HG03060 (cell line): ENCODE results near the gene COMTD1.
"Not testable (repeated sequence)": the region's sequence is repeated elsewhere in the genome, so short reads cannot be mapped to it uniquely, and the experiment has no call there.

ENCODE experiments used
- ATAC-seq: cut with Tn5 transposase; IDR thresholded peaks from one replicate; pipeline ENCODE4 v1.9.1; 2021; ENCODE audit warnings: low read depth, moderate number of reproducible peaks; ENCODE audit not compliant: unreplicated experiment

The COMTD1 gene

GRCh38 chr10:75226656-75227055, 9.1 kb downstream of the COMTD1 start:
- ATAC-seq: no peak

- no peak for ATAC-seq
Measured at GRCh38 chr10:75226095-75226494, 9.7 kb downstream of the COMTD1 start.

- ATAC-seq: no peak
Measured at GRCh38 chr10:75223507-75223906, 12.2 kb downstream of the COMTD1 start.

- ATAC-seq: not testable (repeated sequence)
Measured at GRCh38 chr10:75221492-75221891, 14.3 kb downstream of the COMTD1 start.

GRCh38 chr10:75220274-75220673, 15.5 kb downstream of the COMTD1 start:
- no peak for ATAC-seq

GRCh38 chr10:75212343-75212742, 23.4 kb downstream of the COMTD1 start:
- no peak for ATAC-seq

- no peak for ATAC-seq
Measured at GRCh38 chr10:75211007-75211691, 24.6 kb downstream of the COMTD1 start.

GRCh38 chr10:75210282-75211006, 25.3 kb downstream of the COMTD1 start, which contains the start of gene VDAC2:
VDAC2 (plus strand) TSS chr10:75210796; CDS start chr10:75211159, 363 bp downstream.
- ATAC-seq: peak; percentile 78

- ATAC-seq: peak; percentile 30
Measured at GRCh38 chr10:75209921-75210281, 25.9 kb downstream of the COMTD1 start.

GRCh38 chr10:75209086-75209920, 26.5 kb downstream of the COMTD1 start:
- no peak for ATAC-seq

- ATAC-seq: no peak
Measured at GRCh38 chr10:75208181-75208580, 27.6 kb downstream of the COMTD1 start.

- ATAC-seq: no peak
Measured at GRCh38 chr10:75207857-75208144, 28.0 kb downstream of the COMTD1 start.

- ATAC-seq: no peak
Measured at GRCh38 chr10:75207079-75207856, 28.5 kb downstream of the COMTD1 start.

GRCh38 chr10:75206638-75207037, 29.1 kb downstream of the COMTD1 start:
- ATAC-seq: not testable (repeated sequence)

GRCh38 chr10:75205908-75206307, 29.8 kb downstream of the COMTD1 start:
- ATAC-seq: no peak

GRCh38 chr10:75203724-75204123, 32.0 kb downstream of the COMTD1 start:
- no peak for ATAC-seq

GRCh38 chr10:75203046-75203620, 32.6 kb downstream of the COMTD1 start:
- ATAC-seq: not testable (repeated sequence)

GRCh38 chr10:75202321-75203045, 33.3 kb downstream of the COMTD1 start:
- no peak for ATAC-seq

GRCh38 chr10:75201793-75202307, 33.9 kb downstream of the COMTD1 start:
- ATAC-seq: no peak
